ENCODE data around the gene AHNAK2. TPM values are rescaled to one million over a fixed set of nuclear protein-coding genes. Genes with fewer than 3 reads are reported as not detected.

AHNAK2 gene
- total RNA-seq, 2 donors from 2014 or later: 3.6 to 5.2 TPM

DNA sequence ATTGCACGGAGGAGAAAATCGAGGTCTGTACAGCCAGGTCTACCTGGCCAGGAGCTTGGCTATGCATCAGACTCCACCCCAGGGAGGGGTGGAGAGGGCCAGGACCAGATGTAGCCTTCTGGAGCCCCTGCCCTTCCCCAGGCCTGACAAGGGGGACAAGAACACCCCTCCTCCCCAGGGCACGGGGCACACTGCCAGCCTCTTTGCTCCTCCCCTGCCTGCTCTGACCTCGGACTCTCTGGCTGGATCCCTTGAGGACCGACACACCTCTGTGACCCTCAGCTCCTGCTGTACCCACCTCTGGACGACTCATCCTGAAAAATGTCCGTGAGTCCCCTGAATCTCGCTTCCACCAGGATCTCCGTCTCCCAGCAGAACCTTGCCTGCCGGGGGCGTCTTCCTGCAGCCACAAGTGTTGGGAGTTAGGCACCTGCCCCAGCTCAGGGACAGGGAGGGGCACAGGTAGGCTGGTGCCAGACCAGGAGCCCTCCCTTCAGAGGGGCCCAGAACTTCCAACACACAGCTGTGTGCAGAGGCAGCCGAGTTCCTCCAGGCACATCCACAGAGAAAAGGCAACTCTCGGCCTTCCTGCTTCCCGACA is 21.8 kb downstream of the AHNAK2 start:
- TF ChIP-seq CTCF (IDR thresholded peaks at IDR 0.05): no peak
- TF ChIP-seq POLR2A (IDR thresholded peaks at IDR 0.05): no peak
- H3K9me3 ChIP-seq: no peaks in the 10 kb centered on the region
- H3K4me1 ChIP-seq: peaks cover 6% of the 10 kb centered on the region
- no peak for ATAC-seq
- intact Hi-C loops (cut with DNase I): no loop called here
- H3K27ac ChIP-seq: no peak overlapping the region
- H3K4me3 ChIP-seq: no peak overlapping the region
- DNase-seq: no peak
- no peaks in the 10 kb centered on the region for H3K36me3 ChIP-seq (replicated peaks in 1 of 2; ENCODE audit: insufficient read depth in 1 of 2, low read depth in 2 of 2)
- 76 to 96% methylated on average over 3 to 14 of the region's 14 CpGs for WGBS, 2 donors
- no peaks in the 10 kb centered on the region for H3K27me3 ChIP-seq

- 74 to 91% methylated on average over 3 of the region's 3 CpGs for WGBS, 2 donors
- H3K4me3 ChIP-seq: no peak overlapping the region
- DNase-seq: no peak
- no peaks in the 10 kb centered on the region for H3K36me3 ChIP-seq (replicated peaks in 1 of 2; ENCODE audit: insufficient read depth in 1 of 2, low read depth in 2 of 2)
- H3K9me3 ChIP-seq: no peaks in the 10 kb centered on the region
- TF ChIP-seq POLR2A (IDR thresholded peaks at IDR 0.05): no peak
- no peak for TF ChIP-seq CTCF (IDR thresholded peaks at IDR 0.05)
- H3K27ac ChIP-seq: no peak overlapping the region
- ATAC-seq: no peak
- H3K27me3 ChIP-seq: no peaks in the 10 kb centered on the region
- peaks cover 6% of the 10 kb centered on the region for H3K4me1 ChIP-seq
- intact Hi-C loops (cut with DNase I): no loop called here
Measured at GRCh38 chr14:104955396-104955770, 22.8 kb downstream of the AHNAK2 start.

DNA sequence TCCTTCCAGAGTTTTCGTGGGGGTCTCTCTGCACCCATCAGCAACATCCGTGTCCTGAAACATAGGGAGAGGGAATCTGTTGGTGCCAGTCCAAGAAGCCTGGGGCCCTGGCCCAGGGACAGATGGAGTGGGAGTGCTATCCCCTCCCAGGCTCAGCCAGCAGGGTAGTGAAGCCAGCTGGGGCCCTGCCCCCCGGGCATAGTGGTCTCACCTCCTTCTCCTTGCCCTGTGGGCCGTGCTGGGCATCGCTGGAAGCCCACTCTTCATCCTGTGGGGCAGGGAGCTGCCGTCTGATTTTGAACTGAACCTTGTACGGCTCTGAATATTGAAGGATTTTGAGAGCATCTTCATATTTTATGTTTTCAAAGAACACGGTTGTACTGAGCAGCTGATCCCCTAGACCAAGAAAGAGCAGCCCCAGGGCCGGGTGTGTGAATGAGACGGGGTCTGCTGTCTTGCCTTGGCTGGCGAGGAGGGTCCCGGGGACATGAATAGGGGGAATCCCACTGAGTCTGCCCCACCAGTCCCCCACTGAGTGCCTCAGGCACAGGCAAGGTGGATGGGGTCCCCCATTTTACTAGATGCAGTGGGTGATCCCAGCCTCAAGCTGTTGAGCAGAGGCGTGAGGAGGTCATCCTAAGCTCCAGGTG is 23.3 kb downstream of the AHNAK2 start:
- Histone ChIP-seq H3K4me1 (peaks cover 6% of the 10 kb centered on the region), H3K9me3 (no peaks in the 10 kb centered on the region), H3K27me3 (no peaks in the 10 kb centered on the region), H3K4me3 (no peak overlapping the region), H3K27ac (no peak overlapping the region), H3K36me3 (replicated peaks in 1 of 2; ENCODE audit: insufficient read depth in 1 of 2, low read depth in 2 of 2) (no peaks in the 10 kb centered on the region)
- 69 to 73% methylated on average over 10 to 13 of the region's 13 CpGs for WGBS, 2 donors
- no peak for DNase-seq
- TF ChIP-seq POLR2A (IDR thresholded peaks at IDR 0.05): no peak
- TF ChIP-seq CTCF (IDR thresholded peaks at IDR 0.05): no peak
- intact Hi-C loops (cut with DNase I): no loop called here
- no peak for ATAC-seq

DNA sequence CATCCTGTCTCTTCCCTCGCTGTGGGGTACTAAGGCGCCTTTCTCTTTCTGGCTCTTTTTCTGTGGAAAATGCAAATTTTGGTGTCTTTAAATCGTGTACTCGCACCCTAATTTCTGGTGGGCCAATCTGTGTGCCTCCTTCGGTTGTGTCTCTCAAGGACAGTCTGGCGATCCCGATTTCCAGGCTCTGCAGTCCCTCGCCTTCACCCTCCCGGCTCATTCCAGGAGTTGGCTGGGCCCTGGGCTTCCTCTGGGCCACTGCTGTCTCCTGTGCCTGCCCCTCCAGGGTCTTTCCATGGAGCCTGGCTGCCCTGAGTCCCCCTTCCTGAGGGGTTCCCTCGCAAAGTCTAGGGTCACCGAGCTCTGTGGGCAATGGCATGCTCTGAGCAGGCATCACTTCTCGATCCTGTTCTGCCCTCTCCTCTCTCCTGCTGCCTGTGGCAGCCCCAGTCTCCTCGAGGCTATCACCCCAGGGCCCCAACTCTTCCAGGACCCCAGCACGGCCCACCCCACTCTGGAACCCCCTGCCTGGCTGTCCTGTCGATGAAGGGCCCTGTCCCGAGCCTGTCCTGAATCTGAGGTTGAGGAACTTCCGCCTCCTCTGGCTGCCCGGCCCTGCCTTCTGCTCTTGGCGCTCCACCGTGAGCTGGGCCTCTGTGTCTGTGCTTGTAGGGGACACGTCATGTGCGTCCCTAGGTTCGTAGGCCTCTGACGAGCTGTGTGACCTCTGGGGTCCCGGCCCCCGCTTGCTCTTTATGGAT is 24.1 kb downstream of the AHNAK2 start:
- DNase-seq (no peak), ATAC-seq (no peak)
- no peaks in the 10 kb centered on the region for H3K27me3 ChIP-seq
- H3K36me3 ChIP-seq (replicated peaks in 1 of 2; ENCODE audit: insufficient read depth in 1 of 2, low read depth in 2 of 2): no peaks in the 10 kb centered on the region
- intact Hi-C loops (cut with DNase I): no loop called here
- H3K4me3 ChIP-seq: no peak overlapping the region
- no peak overlapping the region for H3K27ac ChIP-seq
- H3K4me1 ChIP-seq: peaks cover 6% of the 10 kb centered on the region
- no peaks in the 10 kb centered on the region for H3K9me3 ChIP-seq
- TF ChIP-seq POLR2A (IDR thresholded peaks at IDR 0.05): no peak
- TF ChIP-seq CTCF (IDR thresholded peaks at IDR 0.05): no peak
- WGBS, 2 donors: 80 to 87% methylated on average over 22 to 26 of the region's 26 CpGs

All from body of pancreas (tissue), 4 donors.